SIG-M5 (cell line): ENCODE data around the gene AMTN.

Source experiments
- DNase-seq: peaks from one replicate; lab custom pipeline; 2025; lab: John Stamatoyannopoulos, UW

The AMTN gene

DNA sequence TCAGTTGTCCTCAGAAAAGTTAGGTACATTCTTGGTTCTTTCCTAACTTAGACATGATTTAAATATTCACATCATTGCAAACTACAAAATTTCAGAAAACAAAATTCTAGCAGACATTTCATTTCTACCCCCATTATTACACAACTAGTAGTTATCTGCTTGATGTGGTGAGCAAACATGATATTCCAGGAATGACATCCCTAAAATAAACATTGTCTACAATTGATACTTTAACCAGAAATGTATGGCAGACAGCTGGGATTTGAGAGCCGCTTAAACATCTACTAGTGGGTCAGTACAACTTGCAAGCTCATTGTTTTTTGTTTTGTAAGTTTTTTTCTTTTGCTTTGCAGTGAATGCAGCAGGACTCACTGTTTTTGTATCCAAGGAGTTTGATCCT, 41.6 kb downstream of the AMTN start:
- no peak for DNase-seq

DNA sequence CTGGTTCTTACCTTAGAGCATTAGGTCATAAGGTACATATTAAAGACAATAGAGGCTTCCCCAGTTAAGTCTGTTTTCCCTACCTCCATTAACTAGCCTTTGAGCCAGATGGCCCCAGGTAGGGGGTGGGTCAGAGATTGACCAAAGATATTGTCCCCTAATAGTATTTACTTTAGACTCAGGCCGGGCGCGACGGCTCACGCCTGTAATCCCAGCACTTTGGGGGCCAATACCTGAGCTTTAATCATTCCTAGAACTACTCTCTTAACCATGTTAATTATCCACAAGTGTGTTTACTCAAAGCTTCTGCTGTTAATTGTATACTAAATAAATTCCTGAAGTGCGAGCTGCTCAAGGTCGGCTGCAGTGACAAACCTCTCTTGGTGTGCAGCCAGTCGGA, 45.7 kb downstream of the AMTN start:
- no peak for DNase-seq

DNA sequence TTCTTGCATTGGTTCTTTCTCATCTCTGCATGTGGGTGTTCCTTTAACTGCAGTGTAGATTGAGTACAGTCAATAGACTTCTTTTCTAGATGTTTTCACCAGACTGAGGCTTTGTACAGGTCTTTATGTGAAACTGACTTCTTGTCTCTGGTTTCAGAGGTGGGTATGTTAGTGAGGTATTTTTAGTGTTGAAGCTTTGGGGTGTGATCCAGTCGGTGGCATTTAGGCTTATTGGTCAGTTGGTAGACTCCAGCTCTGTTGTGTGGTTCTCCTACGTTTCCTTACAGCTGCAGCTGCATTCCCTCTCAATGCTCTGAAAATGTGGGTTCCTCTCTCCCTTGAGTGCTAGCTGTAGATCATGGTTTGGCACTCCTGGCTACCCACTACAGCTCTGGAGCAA, 52.4 kb downstream of the AMTN start:
- DNase-seq = no peak

DNA sequence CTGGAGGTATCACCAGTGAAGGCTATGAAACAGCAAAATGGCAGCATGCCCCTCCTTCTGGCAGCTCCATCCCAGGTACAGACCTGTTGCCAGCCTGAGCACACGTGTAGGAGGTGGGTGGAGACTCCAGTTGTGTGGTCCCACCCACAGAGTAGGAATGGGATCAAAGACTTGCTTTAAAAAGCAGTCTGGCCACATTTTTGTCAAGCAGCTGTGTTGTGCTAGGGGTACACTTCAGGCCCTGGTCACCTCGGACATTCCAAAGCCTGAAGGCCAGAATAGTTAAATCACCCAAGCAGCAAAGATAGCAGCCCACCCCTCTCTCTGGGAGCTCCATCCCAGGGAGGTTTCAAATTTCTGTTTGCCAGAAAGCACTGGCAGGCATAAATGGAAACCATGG, 53.4 kb downstream of the AMTN start:
- no peak for DNase-seq

DNA sequence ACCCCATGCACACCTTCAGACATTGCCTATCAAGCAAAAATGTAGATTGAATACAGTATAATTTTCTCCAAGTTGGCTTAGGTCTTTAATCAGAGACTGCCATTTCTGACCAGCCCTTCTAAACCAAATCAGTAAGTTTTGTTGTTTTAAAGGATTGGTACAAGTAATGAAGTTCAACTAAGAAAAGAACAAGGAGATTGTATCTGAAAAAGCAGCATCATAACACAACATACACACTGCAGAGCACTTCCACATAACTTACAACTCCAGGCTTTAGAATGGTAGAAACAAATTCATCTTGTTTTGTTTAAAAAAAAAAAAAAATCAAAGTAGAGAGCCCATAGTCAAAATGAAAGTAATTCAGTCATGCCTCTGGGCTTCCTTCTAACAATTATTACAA, 57.6 kb downstream of the AMTN start:
- no peak for DNase-seq

DNA sequence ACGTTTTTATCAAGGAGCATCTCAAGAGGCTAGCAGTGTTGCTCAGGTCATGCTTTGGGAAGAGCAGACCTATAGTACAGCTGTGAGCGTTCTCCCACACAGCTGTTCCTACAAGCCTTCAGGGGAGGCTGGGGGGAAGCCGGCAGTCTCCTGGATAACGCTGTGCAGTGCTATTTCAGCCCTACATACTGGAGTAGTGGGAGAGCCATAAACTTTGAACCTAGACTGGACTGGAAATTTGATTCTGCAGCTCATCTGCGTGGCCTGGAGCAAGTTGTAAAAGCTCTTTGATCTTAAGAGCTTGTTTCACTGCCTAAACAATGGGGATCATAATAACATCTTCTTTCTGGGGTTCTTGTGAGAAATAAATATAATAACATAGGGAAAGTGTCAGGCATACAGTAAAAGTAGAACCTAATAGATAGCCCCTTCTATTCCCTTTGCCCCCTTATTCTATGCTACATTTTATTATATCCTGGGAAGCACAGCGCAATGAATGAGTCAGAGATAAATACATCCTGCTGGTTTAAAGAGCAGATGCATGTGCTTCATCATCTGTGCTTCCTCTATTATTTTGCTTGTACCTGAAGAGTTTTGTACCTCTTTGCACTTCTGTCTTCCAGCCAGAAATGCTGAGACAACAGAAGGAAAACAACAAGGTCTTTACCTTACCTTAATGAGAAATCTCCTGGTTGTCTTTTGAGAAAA, 59.0 kb downstream of the AMTN start:
- no peak for DNase-seq

DNA sequence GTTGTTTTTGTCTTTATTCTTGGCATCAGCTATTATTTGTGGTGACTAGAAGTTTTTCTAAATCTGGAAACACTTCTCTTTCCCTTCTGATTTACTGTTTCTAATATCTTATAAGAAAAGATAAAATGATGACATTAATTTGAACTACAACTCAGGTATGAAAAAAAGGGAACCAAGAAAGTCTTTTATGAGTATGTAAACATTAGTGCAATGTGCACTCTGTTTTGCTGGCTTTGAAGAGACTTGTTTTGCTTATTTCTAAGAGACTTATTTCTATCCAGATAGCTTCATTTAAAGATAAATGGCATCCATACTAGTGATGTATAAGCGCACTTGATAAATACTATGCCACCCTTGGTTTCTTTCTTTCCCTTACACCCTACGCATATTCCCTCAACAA, 63.6 kb downstream of the AMTN start:
- DNase-seq = no peak
